ENCODE results near the gene NPHP4. TPM values are rescaled to one million over a fixed set of nuclear protein-coding genes. Genes with fewer than 3 reads are reported as not detected.

The NPHP4 gene
- total RNA-seq, 4 donors from 2014 or later = 6.7 to 19.9 (median 10.5) TPM

DNA sequence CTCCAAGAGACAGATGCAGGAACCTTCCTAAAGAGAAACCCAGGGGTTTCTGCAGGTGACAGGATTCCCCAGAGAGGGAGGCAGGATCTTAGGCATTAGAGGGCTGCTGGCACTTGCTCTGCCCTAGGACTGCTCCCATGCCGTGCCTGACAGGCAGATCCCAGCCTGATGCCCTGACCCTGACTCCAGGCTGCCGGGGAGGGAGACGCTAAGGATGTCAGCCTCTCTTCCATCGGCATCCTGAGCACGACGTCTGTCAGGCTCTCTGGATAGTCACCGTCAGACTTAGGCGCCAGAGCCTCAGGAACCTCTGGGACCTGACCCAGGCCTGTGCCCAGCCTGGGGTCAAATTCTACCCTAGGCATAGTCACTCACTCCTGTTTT is 157.1 kb downstream of the NPHP4 start:
- intact Hi-C loops (cut with DNase I; ENCODE audit: low total_unique reads) (no loop called here), in situ Hi-C loops (cut with MboI; ENCODE audit: low pct_ligation_motif_present in 1 of 4, low pct_unique_long_range_greater_than_20kb in 1 of 4, low sequenced_read_pairs in 3 of 4) (no loop called here)
- no peak for TF ChIP-seq POLR2AphosphoS5 (IDR thresholded peaks at IDR 0.05)
- no peak for TF ChIP-seq EP300 (IDR thresholded peaks at IDR 0.05; ENCODE audit: low read depth)
- TF ChIP-seq, protein P1, sequence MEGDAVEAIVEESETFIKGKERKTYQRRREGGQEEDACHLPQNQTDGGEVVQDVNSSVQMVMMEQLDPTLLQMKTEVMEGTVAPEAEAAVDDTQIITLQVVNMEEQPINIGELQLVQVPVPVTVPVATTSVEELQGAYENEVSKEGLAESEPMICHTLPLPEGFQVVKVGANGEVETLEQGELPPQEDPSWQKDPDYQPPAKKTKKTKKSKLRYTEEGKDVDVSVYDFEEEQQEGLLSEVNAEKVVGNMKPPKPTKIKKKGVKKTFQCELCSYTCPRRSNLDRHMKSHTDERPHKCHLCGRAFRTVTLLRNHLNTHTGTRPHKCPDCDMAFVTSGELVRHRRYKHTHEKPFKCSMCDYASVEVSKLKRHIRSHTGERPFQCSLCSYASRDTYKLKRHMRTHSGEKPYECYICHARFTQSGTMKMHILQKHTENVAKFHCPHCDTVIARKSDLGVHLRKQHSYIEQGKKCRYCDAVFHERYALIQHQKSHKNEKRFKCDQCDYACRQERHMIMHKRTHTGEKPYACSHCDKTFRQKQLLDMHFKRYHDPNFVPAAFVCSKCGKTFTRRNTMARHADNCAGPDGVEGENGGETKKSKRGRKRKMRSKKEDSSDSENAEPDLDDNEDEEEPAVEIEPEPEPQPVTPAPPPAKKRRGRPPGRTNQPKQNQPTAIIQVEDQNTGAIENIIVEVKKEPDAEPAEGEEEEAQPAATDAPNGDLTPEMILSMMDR (IDR thresholded peaks at IDR 0.05) = no peak
- no peak for TF ChIP-seq POLR2A (IDR thresholded peaks at IDR 0.05)
- Histone ChIP-seq H3K4me3 (no peak overlapping the region), H3K4me1 (no peaks in the 10 kb centered on the region), H3K9me3 (no peaks in the 10 kb centered on the region), H3K27ac (no peak overlapping the region), H3K36me3 (no peaks in the 10 kb centered on the region), H3K27me3 (peaks cover 10% of the 10 kb centered on the region)
- no peak for DNase-seq
- 67% methylated on average over 8 of the region's 8 CpGs; no CpG with 5 or more reads in 1 of the 2 donors for WGBS, 2 donors (ENCODE audit: low coverage in 1 of 2)

DNA sequence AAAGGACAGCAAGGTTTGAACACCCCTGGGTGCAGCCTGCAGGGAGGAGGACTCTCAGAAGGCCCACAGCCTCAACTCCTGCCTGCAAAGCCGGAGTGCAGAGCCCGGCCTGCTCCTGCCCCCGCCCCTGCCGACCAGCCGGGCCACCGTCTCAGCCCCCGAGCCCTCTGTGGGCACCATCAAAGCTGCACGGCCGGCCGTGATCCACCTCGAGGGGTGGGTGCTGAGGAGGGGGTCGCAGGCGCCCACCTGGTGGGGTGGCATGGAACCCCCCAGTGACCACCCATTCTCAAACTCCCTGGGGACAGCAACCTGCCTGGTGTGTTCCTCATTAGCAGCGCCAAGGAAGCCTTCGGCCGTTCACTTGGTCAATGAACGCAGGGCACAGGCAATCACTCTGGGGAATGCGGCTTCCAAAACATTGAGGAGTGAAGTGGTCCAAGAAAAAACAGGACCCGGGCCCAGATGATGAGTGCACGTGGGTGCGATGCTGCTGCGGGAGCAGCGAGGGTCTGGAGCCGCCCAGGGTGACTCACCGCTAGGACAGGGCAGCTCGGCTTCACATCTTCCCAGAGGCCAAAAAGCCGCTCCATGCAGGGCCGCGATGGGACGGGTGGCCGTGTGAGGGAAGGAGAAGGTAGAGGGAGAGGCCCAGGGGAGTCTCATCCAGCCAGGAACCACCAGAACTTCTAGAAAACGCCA is 157.6 kb downstream of the NPHP4 start:
- WGBS, 2 donors (ENCODE audit: low coverage in 1 of 2) = 76% methylated on average over 29 of the region's 32 CpGs; no CpG with 5 or more reads in 1 of the 2 donors
- no peak overlapping the region for H3K4me3 ChIP-seq
- no peaks in the 10 kb centered on the region for H3K36me3 ChIP-seq
- intact Hi-C loops (cut with DNase I; ENCODE audit: low total_unique reads) (no loop called here), in situ Hi-C loops (cut with MboI; ENCODE audit: low pct_ligation_motif_present in 1 of 4, low pct_unique_long_range_greater_than_20kb in 1 of 4, low sequenced_read_pairs in 3 of 4) (no loop called here)
- H3K4me1 ChIP-seq = no peaks in the 10 kb centered on the region
- H3K27ac ChIP-seq = no peak overlapping the region
- TF ChIP-seq POLR2AphosphoS5 (IDR thresholded peaks at IDR 0.05) = no peak
- TF ChIP-seq, protein P1 (IDR thresholded peaks at IDR 0.05) = no peak
- no peak for TF ChIP-seq EP300 (IDR thresholded peaks at IDR 0.05; ENCODE audit: low read depth)
- no peak for TF ChIP-seq POLR2A (IDR thresholded peaks at IDR 0.05)
- DNase-seq = no peak
- peaks cover 10% of the 10 kb centered on the region for H3K27me3 ChIP-seq
- H3K9me3 ChIP-seq = no peaks in the 10 kb centered on the region

DNA sequence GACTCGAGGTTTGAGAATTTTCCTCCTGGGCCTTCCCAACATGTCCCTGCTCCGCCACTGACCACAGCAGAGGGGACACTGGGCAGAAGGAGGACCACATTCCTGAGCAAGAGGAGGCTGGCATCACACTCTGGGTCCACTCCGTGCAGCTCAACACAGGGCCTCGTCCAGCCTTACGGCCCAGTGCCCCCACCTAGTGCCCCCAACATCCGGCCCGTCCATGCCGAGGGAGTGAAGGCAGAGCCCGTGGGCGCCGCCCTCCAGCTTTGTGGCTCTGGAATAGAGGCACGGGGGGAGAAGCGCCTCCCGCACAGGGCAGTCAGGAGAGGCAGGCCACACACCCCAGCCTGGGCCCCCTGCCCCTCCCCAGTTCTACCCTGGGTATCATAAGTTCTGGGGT is 158.3 kb downstream of the NPHP4 start:
- DNase-seq = no peak
- H3K27ac ChIP-seq = no peak overlapping the region
- TF ChIP-seq POLR2A (IDR thresholded peaks at IDR 0.05) = no peak
- TF ChIP-seq, protein P1 (IDR thresholded peaks at IDR 0.05) = no peak
- no peak for TF ChIP-seq EP300 (IDR thresholded peaks at IDR 0.05; ENCODE audit: low read depth)
- TF ChIP-seq POLR2AphosphoS5 (IDR thresholded peaks at IDR 0.05) = no peak
- WGBS, 2 donors (ENCODE audit: low coverage in 1 of 2) = 85% methylated on average over 13 of the region's 14 CpGs; no CpG with 5 or more reads in 1 of the 2 donors
- no peaks in the 10 kb centered on the region for H3K36me3 ChIP-seq
- intact Hi-C loops (cut with DNase I; ENCODE audit: low total_unique reads) = no loop called here
- in situ Hi-C loops (cut with MboI; ENCODE audit: low pct_ligation_motif_present in 1 of 4, low pct_unique_long_range_greater_than_20kb in 1 of 4, low sequenced_read_pairs in 3 of 4) = no loop called here
- H3K4me3 ChIP-seq = no peak overlapping the region
- no peaks in the 10 kb centered on the region for H3K9me3 ChIP-seq
- H3K4me1 ChIP-seq = no peaks in the 10 kb centered on the region
- peaks cover 10% of the 10 kb centered on the region for H3K27me3 ChIP-seq

DNA sequence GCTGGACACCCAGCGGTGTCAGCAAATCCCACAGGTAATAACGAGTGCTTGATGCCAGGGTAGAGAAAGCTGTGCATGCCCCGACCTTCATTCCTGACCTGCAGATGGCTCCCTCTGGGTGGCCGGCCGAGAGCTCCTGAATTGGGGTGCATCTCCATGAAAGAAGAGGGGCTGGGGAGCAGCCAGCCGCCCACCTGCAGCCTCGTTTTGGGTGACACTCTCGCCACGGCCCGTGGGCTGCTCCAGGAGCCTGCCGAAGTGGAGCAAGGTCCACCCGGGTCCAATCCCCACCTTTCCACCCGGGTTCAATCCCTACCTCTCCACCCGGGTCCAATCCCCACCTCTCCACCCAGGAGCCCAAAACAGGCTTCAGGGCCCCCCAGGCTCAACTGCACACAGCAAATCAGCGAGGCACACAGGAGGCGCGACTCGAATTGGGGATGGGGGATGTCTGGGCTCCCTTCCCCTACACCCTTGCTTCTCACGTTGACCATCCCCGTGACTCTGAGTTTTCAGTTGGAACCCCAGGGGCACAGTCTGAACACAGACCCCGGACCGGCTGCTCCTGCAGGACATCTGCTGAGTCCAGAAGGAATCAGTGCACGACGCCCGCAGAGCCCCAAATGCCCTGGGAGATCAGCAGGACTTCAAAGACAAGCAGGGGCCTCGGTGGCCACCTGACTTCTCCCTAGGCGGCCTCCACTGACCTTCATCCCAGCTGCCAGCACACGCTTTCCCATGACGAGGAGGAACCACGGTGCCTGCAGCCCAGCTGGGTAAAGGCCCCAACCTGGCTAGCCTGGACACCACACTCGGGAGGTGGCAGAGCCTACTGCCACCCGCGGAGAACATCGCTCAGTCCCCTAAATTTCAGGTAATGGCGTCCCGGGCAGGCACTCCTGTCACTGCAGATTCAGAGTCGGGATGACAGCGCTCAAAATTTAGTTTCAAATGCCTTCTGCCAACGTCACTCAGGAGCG is 159.0 kb downstream of the NPHP4 start:
- no peaks in the 10 kb centered on the region for H3K4me1 ChIP-seq
- H3K27ac ChIP-seq = no peak overlapping the region
- TF ChIP-seq, protein P1 (IDR thresholded peaks at IDR 0.05) = no peak
- no peak for TF ChIP-seq POLR2AphosphoS5 (IDR thresholded peaks at IDR 0.05)
- no peak for TF ChIP-seq POLR2A (IDR thresholded peaks at IDR 0.05)
- TF ChIP-seq EP300 (IDR thresholded peaks at IDR 0.05; ENCODE audit: low read depth) = no peak
- H3K9me3 ChIP-seq = no peaks in the 10 kb centered on the region
- peaks cover 10% of the 10 kb centered on the region for H3K27me3 ChIP-seq
- DNase-seq = no peak
- intact Hi-C loops (cut with DNase I; ENCODE audit: low total_unique reads) (no loop called here), in situ Hi-C loops (cut with MboI; ENCODE audit: low pct_ligation_motif_present in 1 of 4, low pct_unique_long_range_greater_than_20kb in 1 of 4, low sequenced_read_pairs in 3 of 4) (no loop called here)
- H3K36me3 ChIP-seq = no peaks in the 10 kb centered on the region
- WGBS, 2 donors (ENCODE audit: low coverage in 1 of 2) = 82% methylated on average over 39 of the region's 40 CpGs; no CpG with 5 or more reads in 1 of the 2 donors
- no peak overlapping the region for H3K4me3 ChIP-seq

All from transverse colon (tissue), 4 donors.